Endothelial cell of umbilical vein (primary cell): ENCODE results near the gene AMPD1.

Experiments
- CTCF ChIP-seq, 2 donors: IDR thresholded peaks; 1 replicate in 1 of 2; 2 replicates in 1 of 2; pipeline ENCODE4 v1.5.1; 2011; ENCODE audit warnings: low read length in 2 of 2, mild to moderate bottlenecking in 2 of 2, moderate library complexity in 2 of 2, control low read depth in 1 of 2, inconsistent platforms in 1 of 2, low read depth in 1 of 2; ENCODE audit not compliant: insufficient read depth in 1 of 2; ENCODE audit errors: extremely low read depth in 1 of 2
- MYC ChIP-seq: IDR thresholded peaks from one replicate; pipeline ENCODE4 v1.6.1; 2011; ENCODE audit warnings: mild to moderate bottlenecking, low read depth, low read length
- POLR2A ChIP-seq: IDR thresholded peaks from 2 replicates; pipeline ENCODE4 v1.6.1; 2012; ENCODE audit warnings: low read depth, mild to moderate bottlenecking, control low read depth, low read length

- TF ChIP-seq POLR2A, result no peak
- no peak for TF ChIP-seq MYC
- TF ChIP-seq CTCF (IDR thresholded peaks at IDR 0.05; ENCODE audit: extremely low read depth in 1 of 2, insufficient read depth in 1 of 2, low read depth in 1 of 2, low read length in 2 of 2), result no peak
Observed at GRCh38 chr1:114627107-114627506, 68.2 kb downstream of the AMPD1 start.
